Heart right ventricle (tissue), 16 donors: ENCODE results near the gene AAK1. TPM values are rescaled to one million over a fixed set of nuclear protein-coding genes. Genes with fewer than 3 reads are reported as not detected.
"Not testable (repeated sequence)": the region's sequence is repeated elsewhere in the genome, so short reads cannot be mapped to it uniquely, and the experiment has no call there.

Experiments
- ATAC-seq, 8 donors: fragments of 200-7000 bp; cut with Tn5 transposase; one replicate each; pipeline ENCODE4 v1.9.1; 2020; ENCODE audit warnings: mild to moderate bottlenecking in 8 of 8, moderate library complexity in 8 of 8, moderate number of reproducible peaks in 1 of 8
- DNase-seq, 2 donors: peaks; one replicate each; pipeline ENCODE4 v3.0.0-alpha.2; 2020
- H3K27ac ChIP-seq, 10 donors: fragments of 200-600 bp; sonication (generic) in 2 of 10; one replicate each; pipeline versions ENCODE4 v1.5.0 to v1.8.0; 2020 to 2022; ENCODE audit warnings: mild to moderate bottlenecking in 3 of 10
- H3K27me3 ChIP-seq, 7 donors: fragments of 200-600 bp; one replicate each; pipeline ENCODE4 v1.8.0; 2021 to 2022; ENCODE audit warnings: mild to moderate bottlenecking in 2 of 7
- H3K36me3 ChIP-seq, 9 donors: fragments of 200-600 bp; sonication (generic) in 1 of 9; one replicate each; pipeline versions ENCODE4 v1.5.0 to v1.8.0; 2020 to 2022; ENCODE audit warnings: mild to moderate bottlenecking in 2 of 9
- H3K4me1 ChIP-seq, 9 donors: fragments of 200-600 bp; sonication (generic) in 1 of 9; one replicate each; pipeline versions ENCODE4 v1.5.0 to v1.8.0; 2020 to 2022; ENCODE audit warnings: mild to moderate bottlenecking in 4 of 9
- H3K4me3 ChIP-seq, 10 donors: fragments of 200-600 bp; sonication (generic) in 2 of 10; one replicate each; pipeline versions ENCODE4 v1.5.0 to v1.8.0; 2020 to 2022; ENCODE audit warnings: mild to moderate bottlenecking in 7 of 10, moderate library complexity in 2 of 10
- H3K9me3 ChIP-seq, 11 donors: fragments of 200-600 bp in 10 of 11; sonication (generic) in 2 of 11; one replicate each; pipeline versions ENCODE4 v1.5.0 to v1.8.0; 2013 to 2022; ENCODE audit warnings: mild to moderate bottlenecking in 2 of 11, control low read depth in 1 of 11, moderate library complexity in 1 of 11
- CTCF ChIP-seq, 9 donors: fragments of 200-600 bp; sonication (generic) in 2 of 9; IDR thresholded peaks; one replicate each; pipeline versions ENCODE4 v1.5.0 to v1.8.0; 2021 to 2022; ENCODE audit warnings: antibody characterized with exemption in 9 of 9, mild to moderate bottlenecking in 5 of 9, moderate library complexity in 1 of 9
- WGBS, 2 donors: extraction: QIAGEN DNeasy Blood & Tissue Kit; methylation state at CpG; one replicate each; pipeline ENCODE4 v1.1.7; 2013; ENCODE audit warnings: inconsistent platforms in 1 of 2; 5-methylcytosine and 5-hydroxymethylcytosine counted together
- intact Hi-C, 10 donors: fragments of 100-400 bp; cut with DNase I; formaldehyde crosslinking; loops; one replicate each; pipeline versions ENCODE4 v1.11.1 to v1.14.2; 2022
- polyA plus RNA-seq, 2 donors: library from polyadenylated mRNA; stranded (reverse); fragments of 200-250 nt; gene quantifications; one replicate each; pipeline ENCODE4 v1.2.3, GENCODE V29; 2013
- total RNA-seq, 10 donors: library from RNA; stranded (reverse); fragmentation: NEBNext Ultra II Directional in 3 of 10; extraction: Animal tissue kit (Norgen Biotek cat#: 25700) in 3 of 10; gene quantifications; one replicate each; pipeline versions ENCODE4 v1.2.1 to v1.2.4, GENCODE V29; 2021 to 2023
- donor health status: Arrhythmogenic right ventricular cardiomyopathy.
- donor health status: ischemic (EF 13 %, LVEDD 7.1; RV severe dilation, severe dysfunction).
- donor health status: healthy with polysubstance abuse.
- donor health status: DM: no; HTN: yes; CAD: no.
- donor health status: DM: no; HTN: no; CAD: no.
- donor health status: ischemic (EF 25% LVEDD 6.9; RV normal size, moderate dysfunction).
- donor health status: ischemic (EF 25% LVEDD 5.7; RV mildly dilated, moderate dysfunction).
- donor health status: healthy.
- donor health status: DM: yes; HTN: yes; CAD: no.
- donor health status: Ischemic cardiomyopathy.
- donor health status: ischemic (EF 35%, LVEDD 5.7; RV mildly dilated, moderate dysfunction).
- donor health status: nonischemic (EF 11% LVEDD 7.7; RV severe dilation, severe dysfunction).
- donor health status: DM: yes; HTN: yes; CAD: no.
- donor health status: PGD.
- donor health status: ischemic (EF 29% LVEDD 5.4; RV normal size, mild dysfunction).
- donor health status: nonischemic (EF 23%, LVEDD 6.1; RV moderate dilation, normal function).

Gene AAK1
- total and polyA plus RNA-seq, 12 donors, result 10.1 to 148 (median 116) TPM

DNA sequence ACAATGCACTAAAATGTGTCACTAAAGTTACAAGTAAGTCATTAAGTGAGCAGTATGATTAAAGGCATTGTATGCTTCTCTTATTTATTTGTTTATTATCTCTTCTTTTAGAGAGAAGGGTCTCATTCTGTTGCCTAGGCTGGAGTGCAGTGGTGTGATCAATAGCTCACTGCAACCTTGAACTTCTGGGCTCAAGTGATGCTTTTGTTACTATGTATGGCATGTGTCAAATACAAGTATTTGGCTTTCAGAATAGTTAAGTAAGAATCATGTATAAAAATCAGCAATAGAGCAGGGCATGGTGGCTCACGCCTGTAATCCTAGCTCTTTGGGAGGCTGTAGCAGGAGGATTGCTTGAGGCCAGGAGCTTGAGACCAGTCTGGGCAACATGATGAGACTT lies 15.8 kb upstream of the AAK1 start:
- H3K9me3 ChIP-seq, result peaks cover 0 to 10% (median 0%) of the 10 kb centered on the region in 11 donors
- H3K27ac ChIP-seq, result peak overlapping the region in 5 of 10 donors; percentile 9 to 70 (median 57)
- intact Hi-C loops, result no loop called here
- H3K27me3 ChIP-seq, result no peaks in the 10 kb centered on the region
- TF ChIP-seq CTCF (IDR thresholded peaks at IDR 0.05), result no peak
- no peak for ATAC-seq
- no peak for DNase-seq
- H3K36me3 ChIP-seq, result no peaks in the 10 kb centered on the region
- WGBS, 2 donors, result 97 to 100% methylated on average over 1 of the region's 1 CpG
- peaks cover 0 to 16% (median 5%) of the 10 kb centered on the region in 9 donors for H3K4me1 ChIP-seq
- H3K4me3 ChIP-seq, result no peak overlapping the region

GRCh38 chr2:69652206-69652605 lies 8.7 kb upstream of the AAK1 start:
- no peak for ATAC-seq
- Histone ChIP-seq H3K27me3 (no peaks in the 10 kb centered on the region), H3K9me3 (no peaks in the 10 kb centered on the region), H3K36me3 (peaks cover 0 to 5% (median 0%) of the 10 kb centered on the region in 9 donors), H3K4me3 (no peak overlapping the region), H3K4me1 (peaks cover 0 to 21% (median 0%) of the 10 kb centered on the region in 9 donors), H3K27ac (no peak overlapping the region)
- WGBS, 2 donors, result 95 to 97% methylated on average over 7 of the region's 7 CpGs
- no peak for DNase-seq
- intact Hi-C loops, result loop anchor here in 1 of 10 donors (5.0 kb wide), 1 partner anchor 60 kb away; no protein-coding TSS in a partner anchor
- no peak for TF ChIP-seq CTCF (IDR thresholded peaks at IDR 0.05)

GRCh38 chr2:69647196-69647595 lies 3.7 kb upstream of the AAK1 start:
- not testable (repeated sequence) for DNase-seq, H3K9me3 ChIP-seq, H3K36me3 ChIP-seq, ATAC-seq, H3K4me3 ChIP-seq, H3K27me3 ChIP-seq
- H3K4me1 ChIP-seq, result peaks cover 0 to 47% (median 15%) of the 10 kb centered on the region in 9 donors
- 99% methylated on average over 5 of the region's 5 CpGs for WGBS, 2 donors
- H3K27ac ChIP-seq, result peak overlapping the region in 1 of 10 donors; percentile 99
- intact Hi-C loops, result loop anchor here in 5 of 10 donors (2.0 to 10.0 kb wide), 5 partner anchors 14 to 82 kb away; no protein-coding TSS in a partner anchor

DNA sequence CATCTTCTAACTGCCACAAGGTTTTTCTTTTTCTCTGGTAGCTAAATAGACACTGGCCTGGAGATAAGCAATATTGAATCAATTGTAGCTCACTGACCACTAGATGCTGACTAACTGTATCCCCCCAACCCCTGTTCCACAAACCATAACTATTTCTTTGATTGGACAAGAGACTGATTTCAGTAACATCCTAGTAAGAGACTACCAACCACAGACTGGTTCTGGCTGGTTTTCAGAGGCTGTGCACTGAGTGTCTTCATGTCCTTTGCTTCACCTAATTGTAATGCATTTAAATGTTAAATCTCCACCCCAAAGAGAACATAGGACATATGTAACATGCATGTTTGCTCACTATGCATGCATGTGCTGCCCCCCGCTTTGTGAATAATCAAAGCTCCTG lies 3.2 kb upstream of the AAK1 start:
- Histone ChIP-seq H3K27ac (peak overlapping the region in 1 of 10 donors; percentile 99), H3K4me1 (peaks cover 0 to 51% (median 19%) of the 10 kb centered on the region in 9 donors), H3K9me3 (no peaks in the 10 kb centered on the region), H3K4me3 (no peak overlapping the region), H3K27me3 (no peaks in the 10 kb centered on the region), H3K36me3 (no peaks in the 10 kb centered on the region)
- intact Hi-C loops, result loop anchor here in 5 of 10 donors (2.0 to 10.0 kb wide), 5 partner anchors 14 to 82 kb away; no protein-coding TSS in a partner anchor
- ATAC-seq (no peak), DNase-seq (no peak)
- no peak for TF ChIP-seq CTCF (IDR thresholded peaks at IDR 0.05)
- WGBS, 2 donors, result 95 to 100% methylated on average over 1 of the region's 1 CpG

DNA sequence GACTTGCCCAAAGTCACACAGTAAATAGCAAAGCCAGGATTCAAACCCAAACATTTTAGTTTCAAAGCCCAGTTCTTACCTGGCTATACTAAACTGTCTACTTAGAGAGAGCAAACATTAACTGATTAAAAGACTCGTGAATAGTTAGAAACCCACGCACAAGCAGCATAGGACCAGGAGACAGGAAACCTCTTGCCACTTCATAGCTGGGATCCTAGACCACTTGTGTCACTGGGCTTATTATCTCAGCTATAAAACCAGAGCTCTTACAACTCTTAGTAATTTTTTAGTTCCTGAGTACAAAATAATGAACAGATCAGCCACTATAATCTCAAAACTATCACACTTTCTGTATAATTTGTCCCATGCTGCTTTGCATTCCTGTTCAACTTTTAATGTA lies 2.4 kb upstream of the AAK1 start:
- DNase-seq (no peak), ATAC-seq (no peak)
- Histone ChIP-seq H3K27ac (peak overlapping the region in 6 of 10 donors; percentile 28 to 99 (median 96)), H3K27me3 (no peaks in the 10 kb centered on the region), H3K4me1 (peaks cover 0 to 54% (median 27%) of the 10 kb centered on the region in 9 donors), H3K9me3 (no peaks in the 10 kb centered on the region), H3K36me3 (no peaks in the 10 kb centered on the region), H3K4me3 (no peak overlapping the region)
- no peak for TF ChIP-seq CTCF (IDR thresholded peaks at IDR 0.05)
- intact Hi-C loops, result loop anchor here in 5 of 10 donors (2.0 to 10.0 kb wide), 5 partner anchors 15 to 81 kb away; no protein-coding TSS in a partner anchor
- 75 to 83% methylated on average over 2 of the region's 2 CpGs for WGBS, 2 donors
